Measurements from ENCODE around the gene RUSF1. TPM values are rescaled to one million over a fixed set of nuclear protein-coding genes. Genes with fewer than 3 reads are reported as not detected.
"Not testable (repeated sequence)": the region's sequence is repeated elsewhere in the genome, so short reads cannot be mapped to it uniquely, and the experiment has no call there.

Gene RUSF1
- total RNA-seq, result 36.0 TPM
- long read RNA-seq, transcript C16orf58-201 (13 exons, 2,793 nt), result major isoform, 19 of 39 reads
- long read RNA-seq, partial matches to known transcripts, result 7 of 39 reads
- long read RNA-seq, other reads (novel, unspliced or antisense), result 13 of 39 reads

- DNase-seq (ENCODE audit: low spot score), result peak; percentile 96
Observed at GRCh38 chr16:31507929-31508705, at the start of gene RUSF1. Gene RUSF1, minus strand, starts transcription at chr16:31508391. Its CDS starts 18 bp downstream, at chr16:31508373.

- DNase-seq (ENCODE audit: low spot score), result no peak
Observed at GRCh38 chr16:31542763-31543162, 34.6 kb upstream of the RUSF1 start.

GRCh38 chr16:31539762-31540161 lies 31.6 kb upstream of the RUSF1 start:
- DNase-seq (ENCODE audit: low spot score), result not testable (repeated sequence)

- DNase-seq (ENCODE audit: low spot score), result not testable (repeated sequence)
Observed at GRCh38 chr16:31538243-31538598, 30.0 kb upstream of the RUSF1 start.

GRCh38 chr16:31537362-31538242 lies 29.4 kb upstream of the RUSF1 start:
- DNase-seq (ENCODE audit: low spot score), result no peak

- no peak for DNase-seq (ENCODE audit: low spot score)
Observed at GRCh38 chr16:31536804-31537361, 28.7 kb upstream of the RUSF1 start.

GRCh38 chr16:31535737-31536136 lies 27.5 kb upstream of the RUSF1 start:
- no peak for DNase-seq (ENCODE audit: low spot score)

GRCh38 chr16:31532896-31533295 lies 24.7 kb upstream of the RUSF1 start:
- DNase-seq (ENCODE audit: low spot score), result no peak

GRCh38 chr16:31532120-31532519 lies 23.9 kb upstream of the RUSF1 start:
- no peak for DNase-seq (ENCODE audit: low spot score)

- no peak for DNase-seq (ENCODE audit: low spot score)
Observed at GRCh38 chr16:31531096-31531495, 22.9 kb upstream of the RUSF1 start.

- no peak for DNase-seq (ENCODE audit: low spot score)
Observed at GRCh38 chr16:31530405-31530804, 22.2 kb upstream of the RUSF1 start.

GRCh38 chr16:31529937-31530312 lies 21.7 kb upstream of the RUSF1 start:
- DNase-seq (ENCODE audit: low spot score), result no peak

GRCh38 chr16:31529108-31529936 lies 21.1 kb upstream of the RUSF1 start:
- DNase-seq (ENCODE audit: low spot score), result no peak

GRCh38 chr16:31528523-31529107 lies 20.4 kb upstream of the RUSF1 start:
- DNase-seq (ENCODE audit: low spot score), result no peak

GRCh38 chr16:31527734-31528274 lies 19.6 kb upstream of the RUSF1 start, which contains the start of gene AHSP:
Gene AHSP, plus strand, starts transcription at chr16:31527900. Its CDS starts 240 bp downstream, at chr16:31528140.
- no peak for DNase-seq (ENCODE audit: low spot score)

GRCh38 chr16:31525113-31525512 lies 16.9 kb upstream of the RUSF1 start:
- DNase-seq (ENCODE audit: low spot score), result no peak

GRCh38 chr16:31523768-31524167 lies 15.6 kb upstream of the RUSF1 start:
- DNase-seq (ENCODE audit: low spot score), result not testable (repeated sequence)

- DNase-seq (ENCODE audit: low spot score), result no peak
Observed at GRCh38 chr16:31522071-31522470, 13.9 kb upstream of the RUSF1 start.

- DNase-seq (ENCODE audit: low spot score), result no peak
Observed at GRCh38 chr16:31521368-31521767, 13.2 kb upstream of the RUSF1 start.
